PC-3 (cell line): ENCODE measurements around the gene TSHZ2.

ENCODE experiments used
- EZH2phosphoT487 ChIP-seq: fragments of 300-600 bp; sonication (generic); IDR thresholded peaks from 2 replicates; pipeline ENCODE4 v1.6.1; 2018; ENCODE audit warnings: mild to moderate bottlenecking, antibody characterized with exemption, low read length, borderline replicate concordance
- TF ChIP-seq, protein P1 (sequence below): fragments of 300-600 bp; sonication (generic); conservative IDR thresholded peaks from 2 replicates; pipeline ENCODE4 v1.5.1; 2017; ENCODE audit warnings: antibody characterized with exemption, low read depth, mild to moderate bottlenecking, low read length

GRCh38 chr20:53253668-53254067 is 281.5 kb downstream of the TSHZ2 start:
- TF ChIP-seq, protein P1, sequence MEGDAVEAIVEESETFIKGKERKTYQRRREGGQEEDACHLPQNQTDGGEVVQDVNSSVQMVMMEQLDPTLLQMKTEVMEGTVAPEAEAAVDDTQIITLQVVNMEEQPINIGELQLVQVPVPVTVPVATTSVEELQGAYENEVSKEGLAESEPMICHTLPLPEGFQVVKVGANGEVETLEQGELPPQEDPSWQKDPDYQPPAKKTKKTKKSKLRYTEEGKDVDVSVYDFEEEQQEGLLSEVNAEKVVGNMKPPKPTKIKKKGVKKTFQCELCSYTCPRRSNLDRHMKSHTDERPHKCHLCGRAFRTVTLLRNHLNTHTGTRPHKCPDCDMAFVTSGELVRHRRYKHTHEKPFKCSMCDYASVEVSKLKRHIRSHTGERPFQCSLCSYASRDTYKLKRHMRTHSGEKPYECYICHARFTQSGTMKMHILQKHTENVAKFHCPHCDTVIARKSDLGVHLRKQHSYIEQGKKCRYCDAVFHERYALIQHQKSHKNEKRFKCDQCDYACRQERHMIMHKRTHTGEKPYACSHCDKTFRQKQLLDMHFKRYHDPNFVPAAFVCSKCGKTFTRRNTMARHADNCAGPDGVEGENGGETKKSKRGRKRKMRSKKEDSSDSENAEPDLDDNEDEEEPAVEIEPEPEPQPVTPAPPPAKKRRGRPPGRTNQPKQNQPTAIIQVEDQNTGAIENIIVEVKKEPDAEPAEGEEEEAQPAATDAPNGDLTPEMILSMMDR, result no peak
- no peak for TF ChIP-seq EZH2phosphoT487
